ENCODE measurements around the gene SEPTIN7. TPM values are rescaled to one million over a fixed set of nuclear protein-coding genes. Genes with fewer than 3 reads are reported as not detected.
A peak's percentile ranks its signal among the peaks of the same experiment; 100 is the strongest.

SEPTIN7 gene
- polyA plus RNA-seq, 4 donors: 414 to 510 (median 507) TPM

DNA sequence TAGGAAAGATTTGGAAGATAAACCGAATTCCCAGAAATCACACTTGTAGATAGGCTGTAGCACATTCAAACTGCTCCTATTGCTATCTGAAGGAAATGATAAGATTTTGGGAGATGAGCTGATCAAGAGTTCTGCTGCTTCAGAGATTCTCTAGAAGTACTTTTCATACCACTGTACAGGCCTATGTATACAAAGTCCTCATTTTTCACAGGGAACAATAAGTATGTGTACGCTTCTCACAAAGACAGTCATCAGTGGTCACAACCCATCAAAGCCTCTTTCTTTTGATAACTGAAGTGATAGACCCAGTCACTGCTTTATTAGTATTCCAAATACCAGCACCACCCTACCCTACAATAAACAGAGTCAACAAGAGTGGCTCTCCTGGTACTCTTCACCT lies 15.6 kb upstream of the SEPTIN7 start:
- no peak for DNase-seq (ENCODE audit: low read depth in 4 of 4, low spot score in 3 of 4)

GRCh38 chr7:35787925-35788324 lies 12.9 kb upstream of the SEPTIN7 start:
- DNase-seq (ENCODE audit: low read depth in 4 of 4, low spot score in 3 of 4): no peak

DNA sequence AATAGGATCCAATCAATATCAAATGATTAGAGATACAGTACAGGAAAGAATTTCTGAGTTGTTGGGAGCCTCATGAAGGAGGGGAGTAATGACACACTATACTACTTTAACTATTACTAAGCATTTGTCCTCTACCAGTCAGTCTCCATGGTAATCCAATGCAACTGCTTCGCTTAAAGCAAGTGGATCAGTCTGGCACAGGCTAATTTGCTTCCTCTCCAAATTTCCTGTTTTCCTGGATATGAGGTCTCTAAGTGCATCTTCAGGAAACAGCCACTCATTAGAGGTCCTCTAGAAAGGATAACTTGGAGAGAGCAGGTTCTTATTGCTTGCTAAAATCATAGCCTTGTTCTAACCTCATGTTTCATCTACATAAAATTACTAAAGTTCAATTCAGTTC lies 8.4 kb upstream of the SEPTIN7 start:
- DNase-seq (ENCODE audit: low read depth in 4 of 4, low spot score in 3 of 4): no peak

GRCh38 chr7:35792873-35793489 lies 7.9 kb upstream of the SEPTIN7 start:
- no peak for DNase-seq (ENCODE audit: low read depth in 4 of 4, low spot score in 3 of 4)

- no peak for DNase-seq (ENCODE audit: low read depth in 4 of 4, low spot score in 3 of 4)
Measured at GRCh38 chr7:35797311-35797710, 3.5 kb upstream of the SEPTIN7 start.

- peak in 3 of 4 donors; percentile 83 to 89 (median 89) for DNase-seq (ENCODE audit: low read depth in 4 of 4, low spot score in 3 of 4)
Measured at GRCh38 chr7:35799846-35800717, 775 bp upstream of the SEPTIN7 start.

- DNase-seq (ENCODE audit: low read depth in 4 of 4, low spot score in 3 of 4): peak; percentile 47 to 71 (median 60)
Measured at GRCh38 chr7:35801392-35802101, 690 bp downstream of the SEPTIN7 start.

DNA sequence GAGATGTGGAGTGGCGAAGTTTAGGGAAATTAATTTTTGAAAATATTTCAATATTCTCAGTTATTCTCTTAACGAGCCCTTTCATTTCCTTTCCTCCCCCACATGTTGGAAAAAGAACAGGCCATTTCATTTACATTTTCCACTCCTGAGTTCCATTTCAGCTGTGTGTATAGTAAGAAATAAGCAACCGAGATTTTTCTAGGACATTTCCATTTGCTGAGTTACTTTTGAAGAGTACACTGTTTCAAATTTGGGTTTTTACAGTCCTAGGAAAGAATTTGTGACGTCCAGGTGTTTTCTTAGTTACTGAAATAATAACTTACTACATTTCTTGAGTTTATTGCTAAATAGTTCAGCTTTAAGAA lies 1.2 kb downstream of the SEPTIN7 start:
- no peak for DNase-seq (ENCODE audit: low read depth in 4 of 4, low spot score in 3 of 4)

- DNase-seq (ENCODE audit: low read depth in 4 of 4, low spot score in 3 of 4): no peak
Measured at GRCh38 chr7:35802649-35803048, 1.8 kb downstream of the SEPTIN7 start.

GRCh38 chr7:35804231-35804970 lies 3.5 kb downstream of the SEPTIN7 start:
- no peak for DNase-seq (ENCODE audit: low read depth in 4 of 4, low spot score in 3 of 4)

DNA sequence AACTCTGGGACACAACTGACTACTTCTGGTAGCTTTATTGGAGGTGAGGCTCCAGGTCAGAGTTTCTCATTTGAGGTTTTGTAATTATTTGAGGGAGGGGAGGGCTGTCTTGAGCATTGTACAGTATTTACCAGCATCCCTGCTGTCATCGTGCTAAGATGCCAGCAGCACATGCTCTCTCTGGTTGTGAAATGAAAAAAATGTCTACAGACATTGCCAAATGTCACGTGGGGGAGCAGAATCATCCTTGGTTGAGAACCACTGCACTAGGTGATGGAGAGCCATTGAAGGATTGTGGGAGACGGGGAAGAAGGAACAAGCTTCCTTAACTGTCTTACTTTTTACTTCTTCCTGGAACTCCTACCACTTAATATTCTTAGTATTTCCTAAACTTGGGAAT lies 5.0 kb downstream of the SEPTIN7 start:
- DNase-seq (ENCODE audit: low read depth in 4 of 4, low spot score in 3 of 4): no peak

DNA sequence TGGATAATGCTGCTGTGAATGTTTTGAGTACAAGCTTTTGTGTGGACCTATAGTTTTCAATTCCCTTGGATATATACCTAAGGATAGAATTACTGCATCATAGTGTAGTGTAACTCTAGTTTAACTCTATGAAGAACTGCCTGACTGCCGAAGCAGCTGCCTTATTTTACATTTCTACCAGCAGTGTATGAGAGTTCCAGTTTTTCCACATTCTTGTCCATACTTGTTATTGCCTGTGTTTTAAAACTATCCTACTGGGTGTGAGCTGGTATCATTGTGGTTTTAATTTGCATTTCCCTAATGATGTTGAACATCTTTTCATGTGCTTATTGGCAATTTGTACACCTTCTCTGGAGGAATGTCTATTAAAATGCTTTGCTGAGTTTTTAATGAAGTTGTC lies 15.7 kb downstream of the SEPTIN7 start:
- DNase-seq (ENCODE audit: low read depth in 4 of 4, low spot score in 3 of 4): no peak

GRCh38 chr7:35817181-35817580 lies 16.3 kb downstream of the SEPTIN7 start:
- DNase-seq (ENCODE audit: low read depth in 4 of 4, low spot score in 3 of 4): no peak

GRCh38 chr7:35817930-35818329 lies 17.1 kb downstream of the SEPTIN7 start:
- DNase-seq (ENCODE audit: low read depth in 4 of 4, low spot score in 3 of 4): no peak

- no peak for DNase-seq (ENCODE audit: low read depth in 4 of 4, low spot score in 3 of 4)
Measured at GRCh38 chr7:35818513-35818912, 17.7 kb downstream of the SEPTIN7 start.

DNA sequence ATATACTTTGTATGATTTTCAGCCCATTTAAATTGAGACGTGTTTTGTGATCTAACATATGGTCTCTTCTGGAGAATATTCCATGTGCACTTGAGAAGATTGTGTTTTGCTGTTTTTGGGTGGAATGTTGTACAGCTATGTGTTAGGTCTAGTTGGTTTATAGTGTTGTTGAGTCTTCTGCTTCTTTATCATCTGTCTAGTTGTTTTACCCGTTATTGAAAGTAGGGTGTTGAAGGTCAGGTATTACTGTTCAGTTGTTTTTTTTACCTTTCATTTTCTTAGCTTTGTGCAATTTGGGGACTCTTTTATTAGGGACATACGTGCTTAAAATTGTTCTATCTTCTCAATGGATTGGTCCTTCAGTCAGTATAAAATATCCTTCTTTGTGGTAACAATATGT lies 18.5 kb downstream of the SEPTIN7 start:
- DNase-seq (ENCODE audit: low read depth in 4 of 4, low spot score in 3 of 4): no peak

DNA sequence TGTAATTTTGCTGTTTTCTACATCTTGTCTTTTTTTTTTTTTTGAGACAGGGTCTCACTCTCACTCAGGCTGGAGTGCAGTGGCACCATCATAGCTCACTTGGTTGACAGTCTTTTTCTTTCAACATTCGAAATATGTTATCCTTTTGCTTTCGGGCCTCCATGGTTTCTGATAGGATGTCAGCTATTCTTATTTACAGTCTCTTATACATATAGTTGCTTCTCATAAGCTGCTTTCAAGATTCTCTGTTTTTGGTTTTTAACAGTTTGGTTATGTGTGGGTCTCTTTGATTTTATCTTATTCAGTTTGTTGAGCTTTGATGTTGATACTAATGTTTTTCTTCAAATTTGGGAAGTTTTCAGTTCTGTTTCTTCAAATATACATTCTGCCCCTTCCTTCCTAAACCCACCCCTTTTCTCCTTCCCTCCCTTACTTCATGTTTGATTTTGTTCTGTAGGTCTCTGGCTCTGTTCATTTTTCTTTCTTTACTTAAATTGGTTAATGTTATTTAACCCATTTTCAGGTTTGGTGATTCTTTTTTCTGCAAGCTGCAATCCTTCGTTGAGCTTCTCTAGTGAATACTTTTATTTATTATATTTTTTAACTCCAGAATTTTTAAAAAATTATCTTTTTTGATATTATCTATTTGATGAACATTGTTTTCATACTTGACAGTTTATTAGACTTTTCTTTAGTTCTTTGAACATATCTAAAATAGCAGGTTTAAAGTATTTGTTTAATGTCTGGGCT lies 19.3 kb downstream of the SEPTIN7 start:
- no peak for DNase-seq (ENCODE audit: low read depth in 4 of 4, low spot score in 3 of 4)

GRCh38 chr7:35820858-35821257 lies 20.0 kb downstream of the SEPTIN7 start:
- DNase-seq (ENCODE audit: low read depth in 4 of 4, low spot score in 3 of 4): no peak

GRCh38 chr7:35823440-35823839 lies 22.6 kb downstream of the SEPTIN7 start:
- DNase-seq (ENCODE audit: low read depth in 4 of 4, low spot score in 3 of 4): no peak

- no peak for DNase-seq (ENCODE audit: low read depth in 4 of 4, low spot score in 3 of 4)
Measured at GRCh38 chr7:35825974-35826373, 25.1 kb downstream of the SEPTIN7 start.
